WI38 (cell line): ENCODE results near the gene ZNRD2.

Source experiments
- H3K4me3 ChIP-seq: 2 replicates; pipeline ENCODE4 v1.5.1; 2011; ENCODE audit warnings: low read depth, mild to moderate bottlenecking, control low read depth, low read length
- CTCF ChIP-seq: IDR thresholded peaks from 2 replicates; pipeline ENCODE4 v1.5.1; 2012; ENCODE audit warnings: low read depth, mild to moderate bottlenecking, control low read depth, low read length

ZNRD2 gene

DNA sequence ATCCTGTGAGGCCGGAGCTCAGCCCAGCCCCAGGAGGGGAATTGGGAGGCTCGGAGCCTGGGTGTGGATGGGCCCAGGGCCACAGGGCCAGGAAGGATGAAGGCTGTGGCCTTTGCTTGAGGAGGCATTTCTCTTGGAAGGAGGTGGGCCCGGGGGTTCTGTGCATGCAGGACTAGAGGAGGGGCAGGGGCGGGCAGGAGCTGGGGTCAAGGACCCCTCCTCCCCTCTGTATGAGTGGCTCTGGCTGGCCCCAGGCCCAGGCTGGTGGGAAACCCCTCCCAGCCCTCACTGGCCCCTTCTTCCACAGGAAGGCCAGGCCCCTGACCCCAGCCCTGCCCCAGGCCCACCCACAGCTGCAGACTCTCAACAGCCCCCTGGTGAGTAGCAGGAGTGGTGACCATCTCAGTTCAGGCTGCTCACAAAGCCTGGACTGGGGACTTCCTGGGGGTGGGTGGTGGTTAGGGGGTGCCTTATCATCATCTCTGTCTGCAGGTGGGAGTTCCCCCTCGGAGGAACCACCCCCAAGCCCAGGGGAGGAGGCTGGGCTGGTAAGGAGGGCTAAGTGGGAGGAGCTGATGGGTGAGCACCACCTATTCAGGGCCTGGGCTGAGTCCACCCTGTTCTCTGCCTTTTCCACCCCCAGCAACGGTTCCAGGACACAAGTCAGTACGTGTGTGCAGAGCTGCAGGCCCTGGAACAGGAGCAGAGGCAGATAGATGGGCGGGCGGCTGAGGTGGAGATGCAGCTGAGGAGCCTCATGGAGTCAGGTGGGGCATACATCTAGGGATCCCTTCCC, 19.4 kb downstream of the ZNRD2 start:
- TF ChIP-seq CTCF = no peak
- no peak overlapping the region for H3K4me3 ChIP-seq

DNA sequence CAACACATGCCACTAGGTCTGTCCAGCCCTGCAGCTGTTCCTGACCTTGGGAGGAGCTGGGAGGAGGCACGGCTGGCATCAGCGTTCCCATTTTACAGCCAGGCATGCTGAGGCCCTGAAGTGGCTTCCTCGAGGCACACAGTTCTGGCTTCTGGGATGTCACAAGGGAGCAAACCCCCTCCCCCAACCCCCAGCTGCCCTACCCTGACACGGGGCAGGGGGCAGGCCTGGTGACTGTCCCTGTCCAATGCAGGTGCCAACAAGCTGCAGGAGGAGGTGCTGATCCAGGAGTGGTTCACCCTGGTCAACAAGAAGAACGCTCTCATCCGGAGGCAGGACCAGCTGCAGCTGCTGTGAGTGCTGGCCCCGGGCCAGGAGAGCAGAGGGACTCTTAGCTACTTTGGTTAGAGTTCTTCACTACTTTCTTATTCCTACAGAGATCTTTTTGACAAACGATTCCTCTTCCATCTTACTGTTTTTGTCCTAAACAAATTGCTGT, 20.0 kb downstream of the ZNRD2 start:
- H3K4me3 ChIP-seq = no peak overlapping the region

GRCh38 chr11:65591939-65592857, 21.9 kb downstream of the ZNRD2 start:
- TF ChIP-seq CTCF = no peak
- no peak overlapping the region for H3K4me3 ChIP-seq

More for the DNA sequence above, 20.0 kb downstream of the ZNRD2 start:
- no peak for TF ChIP-seq CTCF

GRCh38 chr11:65592858-65593517, 22.7 kb downstream of the ZNRD2 start:
- no peak overlapping the region for H3K4me3 ChIP-seq
- no peak for TF ChIP-seq CTCF

- H3K4me3 ChIP-seq = no peak overlapping the region
- TF ChIP-seq CTCF = peak; percentile 55
Observed at GRCh38 chr11:65593518-65594414, 23.5 kb downstream of the ZNRD2 start.

DNA sequence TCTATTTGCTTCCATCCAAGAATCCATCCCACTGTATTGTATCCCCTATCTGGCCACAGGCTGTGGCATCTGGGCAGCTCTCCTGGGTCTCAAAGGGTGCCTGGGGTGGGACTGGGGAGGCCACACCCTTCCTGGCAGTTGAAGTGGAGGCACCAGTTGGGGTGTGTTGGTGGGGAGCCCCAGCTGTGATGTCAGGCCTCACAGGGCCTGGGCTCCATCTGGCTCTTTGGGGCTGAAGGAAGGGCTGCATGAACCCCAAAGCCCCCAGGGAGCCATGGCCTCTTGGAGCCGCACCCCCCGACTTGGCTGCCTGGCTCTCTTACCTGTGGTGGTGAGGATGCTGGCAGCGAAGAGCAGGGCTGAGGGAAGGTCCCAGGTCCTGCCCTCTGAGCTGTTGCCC, 24.9 kb downstream of the ZNRD2 start:
- H3K4me3 ChIP-seq = no peak overlapping the region
- TF ChIP-seq CTCF = no peak
